NB4 (cell line): ENCODE data around the gene CCDC9B.

Experiments used
- DNase-seq: peaks from one replicate; pipeline ENCODE4 v3.0.0; 2010; ENCODE audit warnings: low read depth
- H3K4me3 ChIP-seq: one replicate; pipeline ENCODE4 v1.5.1; 2011; ENCODE audit warnings: mild to moderate bottlenecking, low read depth, low read length, moderate library complexity
- MYC ChIP-seq: IDR thresholded peaks from 2 replicates; pipeline ENCODE4 v1.6.1; 2011; ENCODE audit warnings: low read depth, low read length
- POLR2A ChIP-seq: IDR thresholded peaks from 2 replicates; pipeline ENCODE4 v1.6.1; 2011; ENCODE audit warnings: mild to moderate bottlenecking; ENCODE audit not compliant: insufficient read length; ENCODE audit errors: extremely low read depth
- TF ChIP-seq, protein P1 (sequence below): IDR thresholded peaks from 2 replicates; pipeline ENCODE4 v1.6.1; 2011; ENCODE audit warnings: low read depth, low read length
- TF ChIP-seq, protein P2 (sequence below): IDR thresholded peaks from one replicate; pipeline ENCODE4 v1.5.1; 2012; ENCODE audit warnings: low read depth, low read length

Gene CCDC9B

DNA sequence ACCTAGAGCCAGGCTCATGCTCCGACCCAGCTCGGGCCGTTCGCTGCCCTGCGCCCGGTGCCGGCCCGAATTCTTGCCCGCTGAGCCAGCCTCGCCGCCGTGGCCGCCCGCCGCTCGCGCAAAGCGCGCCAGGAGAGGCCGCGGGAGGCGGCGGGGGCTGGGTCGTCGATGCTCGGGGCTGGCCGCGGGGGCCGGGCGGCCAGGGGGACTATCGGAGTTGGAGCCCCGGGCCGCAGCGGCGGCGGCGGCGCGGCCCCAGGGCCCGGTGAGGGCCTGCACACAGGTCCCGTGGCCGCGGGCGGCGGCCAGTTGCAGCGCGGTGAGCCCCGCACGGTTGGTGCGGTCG lies 59.0 kb downstream of the CCDC9B start:
- TF ChIP-seq MYC (no peak), POLR2A (no peak)
- TF ChIP-seq, protein P1, sequence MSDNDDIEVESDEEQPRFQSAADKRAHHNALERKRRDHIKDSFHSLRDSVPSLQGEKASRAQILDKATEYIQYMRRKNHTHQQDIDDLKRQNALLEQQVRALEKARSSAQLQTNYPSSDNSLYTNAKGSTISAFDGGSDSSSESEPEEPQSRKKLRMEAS = no peak
- TF ChIP-seq, protein P2, sequence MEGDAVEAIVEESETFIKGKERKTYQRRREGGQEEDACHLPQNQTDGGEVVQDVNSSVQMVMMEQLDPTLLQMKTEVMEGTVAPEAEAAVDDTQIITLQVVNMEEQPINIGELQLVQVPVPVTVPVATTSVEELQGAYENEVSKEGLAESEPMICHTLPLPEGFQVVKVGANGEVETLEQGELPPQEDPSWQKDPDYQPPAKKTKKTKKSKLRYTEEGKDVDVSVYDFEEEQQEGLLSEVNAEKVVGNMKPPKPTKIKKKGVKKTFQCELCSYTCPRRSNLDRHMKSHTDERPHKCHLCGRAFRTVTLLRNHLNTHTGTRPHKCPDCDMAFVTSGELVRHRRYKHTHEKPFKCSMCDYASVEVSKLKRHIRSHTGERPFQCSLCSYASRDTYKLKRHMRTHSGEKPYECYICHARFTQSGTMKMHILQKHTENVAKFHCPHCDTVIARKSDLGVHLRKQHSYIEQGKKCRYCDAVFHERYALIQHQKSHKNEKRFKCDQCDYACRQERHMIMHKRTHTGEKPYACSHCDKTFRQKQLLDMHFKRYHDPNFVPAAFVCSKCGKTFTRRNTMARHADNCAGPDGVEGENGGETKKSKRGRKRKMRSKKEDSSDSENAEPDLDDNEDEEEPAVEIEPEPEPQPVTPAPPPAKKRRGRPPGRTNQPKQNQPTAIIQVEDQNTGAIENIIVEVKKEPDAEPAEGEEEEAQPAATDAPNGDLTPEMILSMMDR = no peak
- H3K4me3 ChIP-seq = no peak overlapping the region
- DNase-seq = no peak
